IPS-15b (cell line): Measurements from ENCODE around the gene TBC1D24.
"Not testable (repeated sequence)": the region's sequence is repeated elsewhere in the genome, so short reads cannot be mapped to it uniquely, and the experiment has no call there.

Experiments used
- H3K27me3 ChIP-seq: one replicate; pipeline ENCODE4 v1.6.1; 2013; ENCODE audit warnings: low read length; ENCODE audit not compliant: control insufficient read depth, insufficient read depth
- H3K36me3 ChIP-seq: one replicate; pipeline ENCODE4 v1.6.1; 2013; ENCODE audit warnings: low read length; ENCODE audit not compliant: control insufficient read depth, insufficient read depth
- H3K4me1 ChIP-seq: one replicate; pipeline ENCODE4 v1.6.1; 2013; ENCODE audit warnings: mild to moderate bottlenecking, low read length; ENCODE audit not compliant: control insufficient read depth, insufficient read depth
- H3K4me3 ChIP-seq: one replicate; pipeline ENCODE4 v1.5.1; 2013; ENCODE audit warnings: low read depth, low read length
- H3K9ac ChIP-seq: one replicate; pipeline ENCODE4 v1.6.1; 2013; ENCODE audit warnings: low read depth, mild to moderate bottlenecking, low read length
- H3K9me3 ChIP-seq: one replicate; pipeline ENCODE4 v1.6.1; 2013; ENCODE audit warnings: mild to moderate bottlenecking, low read length; ENCODE audit not compliant: control insufficient read depth, insufficient read depth

The TBC1D24 gene

DNA sequence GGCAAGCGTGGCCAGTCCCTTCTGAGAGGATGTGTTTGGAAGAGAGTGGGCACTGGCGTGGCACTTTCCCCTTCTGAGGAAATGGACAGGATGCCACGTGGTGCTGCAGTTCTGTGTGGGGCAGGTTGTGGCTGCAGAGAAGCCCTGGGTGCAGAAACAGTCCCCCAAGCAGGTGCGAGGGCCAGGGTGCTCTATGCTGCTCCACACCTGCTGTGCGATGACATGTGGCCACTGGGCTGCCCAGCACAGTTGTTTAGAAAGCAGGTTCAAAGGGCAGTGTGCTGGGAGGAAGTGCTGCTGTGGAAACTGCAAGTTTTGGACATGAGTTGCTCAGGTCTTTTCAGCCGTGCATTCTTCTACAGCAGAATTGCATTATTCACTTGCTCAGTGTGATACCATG lies 66.5 kb downstream of the TBC1D24 start:
- not testable (repeated sequence) for H3K36me3 ChIP-seq, H3K9ac ChIP-seq, H3K4me1 ChIP-seq, H3K27me3 ChIP-seq, H3K4me3 ChIP-seq, H3K9me3 ChIP-seq

DNA sequence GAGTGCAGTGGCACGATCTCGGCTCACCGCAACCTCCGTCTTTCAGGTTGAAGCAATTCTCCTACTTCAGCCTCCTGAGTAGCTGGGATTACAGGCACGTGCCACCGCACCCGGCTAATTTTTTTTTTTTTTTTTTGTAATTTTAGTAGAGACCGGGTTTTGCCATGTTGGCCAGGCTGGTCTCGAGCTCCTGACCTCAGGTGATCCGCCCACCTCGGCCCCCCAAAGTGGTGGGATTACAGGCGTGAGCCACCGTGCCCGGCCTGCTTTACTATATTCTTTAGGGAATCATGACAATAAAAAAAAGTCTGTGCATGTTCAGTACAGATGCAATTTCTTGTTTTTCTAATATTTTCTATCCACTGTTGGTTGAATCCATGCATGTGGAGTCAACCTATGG lies 68.8 kb downstream of the TBC1D24 start:
- not testable (repeated sequence) for H3K9ac ChIP-seq, H3K27me3 ChIP-seq, H3K36me3 ChIP-seq, H3K4me1 ChIP-seq, H3K9me3 ChIP-seq, H3K4me3 ChIP-seq

DNA sequence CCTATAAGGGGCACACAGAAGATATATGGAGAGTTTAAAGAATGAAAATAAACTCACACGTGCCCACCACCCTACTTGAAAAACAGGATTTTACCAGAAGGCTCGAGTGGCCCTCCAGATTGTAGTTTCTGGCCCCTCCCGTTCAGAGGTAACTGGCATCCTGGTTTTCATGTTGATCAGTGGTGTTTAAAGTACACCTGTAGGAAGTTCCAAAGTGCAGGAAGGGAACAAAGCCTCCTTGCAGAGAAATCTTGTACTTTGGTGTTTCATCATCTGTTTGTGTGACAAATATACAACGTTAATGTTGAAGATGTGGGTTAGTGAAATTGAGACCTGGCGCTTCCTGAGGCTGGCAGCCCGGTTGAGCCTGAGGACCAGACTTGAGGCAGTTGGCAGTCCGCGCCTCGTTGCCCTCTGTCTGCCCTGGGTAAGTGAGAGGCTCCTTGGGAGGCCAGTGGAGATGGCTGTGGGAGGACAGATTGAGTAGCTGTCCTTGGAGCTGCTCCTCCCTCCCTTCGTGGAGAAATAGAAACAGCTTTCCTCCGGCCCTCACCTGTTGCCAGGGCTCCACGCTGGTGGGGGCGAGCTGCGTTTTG lies 75.5 kb downstream of the TBC1D24 start:
- H3K9ac ChIP-seq, H3K36me3 ChIP-seq, H3K4me1 ChIP-seq, H3K9me3 ChIP-seq, H3K4me3 ChIP-seq, H3K27me3 ChIP-seq: not testable (repeated sequence)

DNA sequence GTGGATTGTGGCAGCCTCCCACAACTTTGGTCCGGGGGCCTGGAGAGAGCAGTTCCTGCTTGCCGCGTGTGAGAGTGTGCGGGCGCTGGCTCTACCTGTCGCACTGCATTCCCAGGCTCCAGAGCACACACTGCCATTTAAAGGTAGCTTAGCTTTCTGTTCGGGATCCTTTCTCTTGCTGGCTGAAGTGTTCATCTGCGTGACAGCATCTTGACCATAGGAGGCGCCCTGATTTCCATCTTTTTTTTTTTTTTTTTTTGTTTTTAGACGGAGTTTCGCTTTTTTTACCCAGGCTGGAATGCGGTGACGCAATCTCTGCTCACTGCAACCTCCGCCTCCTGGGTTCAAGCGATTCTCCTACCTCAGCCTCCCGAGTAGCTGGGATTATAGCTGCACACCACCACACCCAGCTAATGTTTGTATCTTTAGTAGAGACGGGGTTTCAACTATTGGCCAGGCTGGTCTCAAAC lies 76.5 kb downstream of the TBC1D24 start:
- H3K36me3 ChIP-seq, H3K4me1 ChIP-seq, H3K27me3 ChIP-seq, H3K9me3 ChIP-seq, H3K9ac ChIP-seq, H3K4me3 ChIP-seq: not testable (repeated sequence)

DNA sequence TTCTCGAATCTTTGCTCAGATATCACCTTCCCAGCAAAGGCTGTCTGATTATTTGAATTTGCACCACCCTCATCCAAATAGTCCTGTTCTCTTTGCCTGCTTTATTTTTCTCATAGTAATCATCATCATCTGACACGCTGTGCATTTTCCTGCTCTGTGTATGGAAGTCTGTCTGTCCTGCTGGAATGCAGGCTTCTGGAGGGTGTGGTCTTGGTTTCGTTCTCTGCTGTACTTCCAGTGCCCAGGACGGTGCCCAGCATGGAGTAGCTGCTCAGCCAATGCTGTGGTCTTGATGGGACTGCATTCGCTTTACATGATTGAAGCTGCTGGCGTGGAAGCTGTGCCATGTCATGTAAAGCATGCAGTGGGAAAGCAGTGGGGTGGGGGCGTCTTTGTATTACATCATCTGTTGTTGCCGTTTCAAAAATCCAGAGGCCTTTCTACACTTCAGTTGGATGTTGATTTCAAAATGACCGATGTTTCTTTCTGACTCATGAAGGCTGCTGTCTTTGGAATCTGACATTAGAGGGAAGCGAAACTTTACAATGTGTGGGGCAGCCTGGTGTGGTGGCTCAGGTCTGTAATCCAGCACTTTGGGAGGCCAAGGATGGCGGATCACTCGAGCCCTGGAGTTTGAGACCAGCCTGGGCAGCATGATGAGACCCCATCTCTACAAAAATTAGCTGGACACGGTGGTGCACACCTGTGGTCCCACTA lies 79.9 kb downstream of the TBC1D24 start:
- H3K36me3 ChIP-seq, H3K4me1 ChIP-seq, H3K27me3 ChIP-seq, H3K4me3 ChIP-seq, H3K9me3 ChIP-seq, H3K9ac ChIP-seq: not testable (repeated sequence)
